ENCODE measurements around the gene RHO.
A peak's percentile ranks its signal among the peaks of the same experiment; 100 is the strongest.
"Not testable (repeated sequence)": the region's sequence is repeated elsewhere in the genome, so short reads cannot be mapped to it uniquely, and the experiment has no call there.

The RHO gene

DNA sequence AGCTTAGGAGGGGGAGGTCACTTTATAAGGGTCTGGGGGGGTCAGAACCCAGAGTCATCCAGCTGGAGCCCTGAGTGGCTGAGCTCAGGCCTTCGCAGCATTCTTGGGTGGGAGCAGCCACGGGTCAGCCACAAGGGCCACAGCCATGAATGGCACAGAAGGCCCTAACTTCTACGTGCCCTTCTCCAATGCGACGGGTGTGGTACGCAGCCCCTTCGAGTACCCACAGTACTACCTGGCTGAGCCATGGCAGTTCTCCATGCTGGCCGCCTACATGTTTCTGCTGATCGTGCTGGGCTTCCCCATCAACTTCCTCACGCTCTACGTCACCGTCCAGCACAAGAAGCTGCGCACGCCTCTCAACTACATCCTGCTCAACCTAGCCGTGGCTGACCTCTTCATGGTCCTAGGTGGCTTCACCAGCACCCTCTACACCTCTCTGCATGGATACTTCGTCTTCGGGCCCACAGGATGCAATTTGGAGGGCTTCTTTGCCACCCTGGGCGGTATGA, at the start of gene RHO:
RHO (plus strand) TSS at position 51 of the 512 bp plus-strand sequence; CDS start at position 146, 95 bp downstream.
- no peak for DNase-seq

GRCh38 chr3:129481225-129481765, 47.1 kb upstream of the RHO start:
- DNase-seq, result not testable (repeated sequence)

GRCh38 chr3:129481766-129482332, 46.6 kb upstream of the RHO start:
- DNase-seq, result no peak

GRCh38 chr3:129482721-129483120, 45.7 kb upstream of the RHO start:
- no peak for DNase-seq

GRCh38 chr3:129483870-129484269, 44.6 kb upstream of the RHO start:
- no peak for DNase-seq

- DNase-seq, result not testable (repeated sequence)
Measured at GRCh38 chr3:129485146-129485545, 43.3 kb upstream of the RHO start.

DNA sequence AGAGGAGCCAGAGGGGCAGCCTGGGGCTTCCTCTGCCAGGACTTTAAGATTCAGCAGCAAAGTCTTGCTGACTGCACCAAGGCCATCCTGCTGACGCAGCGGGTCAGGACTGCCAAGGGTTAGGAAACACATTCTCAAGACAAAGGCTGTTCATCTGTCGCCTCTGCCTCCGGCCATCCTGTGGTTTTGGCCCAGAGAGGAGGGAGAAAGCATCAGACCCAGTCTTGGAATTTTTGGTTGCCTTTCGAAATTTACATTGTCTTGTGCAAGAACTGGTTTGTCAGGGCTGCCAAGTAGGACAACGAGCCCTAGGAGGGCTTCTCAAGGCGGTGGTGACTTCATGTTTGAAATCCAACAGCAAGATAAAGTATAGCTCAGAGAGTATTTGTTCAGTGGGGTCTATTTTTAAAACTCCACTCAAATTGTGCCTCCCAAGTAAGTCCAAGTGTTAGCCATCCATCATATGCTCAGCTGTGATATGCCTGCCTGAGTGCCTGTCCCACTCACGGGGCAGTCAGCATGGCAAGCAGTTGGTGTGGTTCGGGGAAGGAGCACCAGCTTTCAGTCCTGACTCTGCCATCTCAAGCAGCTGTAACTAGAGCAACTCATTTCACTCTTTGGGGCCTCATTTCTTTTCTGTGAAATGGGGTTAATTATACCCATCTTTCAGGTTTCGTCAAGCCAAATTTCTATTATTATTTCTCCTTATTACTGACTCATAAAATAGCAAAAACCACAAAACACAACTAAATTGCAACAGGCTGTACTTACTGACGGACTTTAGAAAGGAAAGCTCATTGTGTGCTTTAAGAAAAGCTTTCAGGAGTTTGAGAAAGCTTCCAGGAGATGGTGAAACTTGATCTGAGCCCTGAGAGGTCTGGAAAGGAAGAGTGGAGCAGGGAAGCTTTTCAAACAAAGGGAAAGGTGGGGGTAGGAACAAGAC, 42.4 kb upstream of the RHO start:
- DNase-seq, result no peak

- no peak for DNase-seq
Measured at GRCh38 chr3:129486664-129487035, 41.8 kb upstream of the RHO start.

DNA sequence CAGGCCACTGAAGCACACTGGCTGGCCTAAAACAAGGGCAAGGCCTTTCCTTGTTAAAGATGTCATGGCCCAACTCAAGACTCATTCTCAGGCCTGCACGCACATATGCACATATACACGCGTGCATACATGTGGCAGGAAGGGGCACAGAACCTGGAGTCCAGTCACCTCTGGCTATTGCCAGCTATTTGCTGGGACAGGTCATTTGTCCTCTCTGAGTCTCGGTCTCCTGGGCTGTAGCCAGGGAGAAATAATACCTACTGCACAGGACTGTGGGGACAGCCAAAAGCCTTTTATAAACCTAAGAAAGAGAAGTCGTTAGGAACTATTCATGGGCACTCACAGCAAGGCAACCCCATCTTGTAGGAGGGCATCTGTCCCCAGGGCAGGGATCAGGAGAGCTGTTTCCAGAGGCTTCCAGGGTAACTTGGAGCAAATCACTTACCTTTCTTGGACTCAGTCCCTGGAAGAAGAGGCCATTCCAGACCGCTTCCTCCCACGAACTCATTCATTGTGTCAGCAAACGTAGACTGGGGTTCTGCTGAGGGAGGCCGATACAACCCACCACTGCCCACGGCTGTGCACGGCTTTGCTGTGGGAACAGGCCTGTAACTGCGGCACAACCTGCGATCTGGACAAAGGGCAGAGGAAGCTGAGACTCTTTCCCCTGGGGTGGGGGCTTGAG, 41.1 kb upstream of the RHO start:
- DNase-seq, result no peak

DNA sequence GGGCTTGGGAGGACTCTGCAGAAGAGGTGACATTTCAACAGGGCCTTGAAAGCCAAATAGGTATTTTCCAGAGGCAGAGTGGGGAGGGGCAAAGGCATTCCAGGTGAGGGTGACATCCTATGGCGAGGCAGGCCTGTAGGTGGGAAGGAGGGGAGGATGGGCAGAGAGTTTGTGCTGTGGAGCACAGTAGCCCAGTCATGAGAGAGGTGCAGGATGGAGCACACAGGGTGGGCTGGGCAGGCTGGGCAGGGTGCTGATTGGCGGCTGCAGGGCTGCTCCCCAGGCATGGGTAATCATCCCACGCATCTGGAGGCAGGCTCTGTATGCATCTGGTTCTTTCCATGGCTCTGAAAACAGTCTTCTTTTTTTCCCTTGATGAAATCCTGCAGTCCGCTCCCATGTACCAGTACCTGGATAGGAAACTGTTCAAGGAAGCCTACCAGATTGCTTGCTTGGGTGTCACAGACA, 40.5 kb upstream of the RHO start:
- not testable (repeated sequence) for DNase-seq

DNA sequence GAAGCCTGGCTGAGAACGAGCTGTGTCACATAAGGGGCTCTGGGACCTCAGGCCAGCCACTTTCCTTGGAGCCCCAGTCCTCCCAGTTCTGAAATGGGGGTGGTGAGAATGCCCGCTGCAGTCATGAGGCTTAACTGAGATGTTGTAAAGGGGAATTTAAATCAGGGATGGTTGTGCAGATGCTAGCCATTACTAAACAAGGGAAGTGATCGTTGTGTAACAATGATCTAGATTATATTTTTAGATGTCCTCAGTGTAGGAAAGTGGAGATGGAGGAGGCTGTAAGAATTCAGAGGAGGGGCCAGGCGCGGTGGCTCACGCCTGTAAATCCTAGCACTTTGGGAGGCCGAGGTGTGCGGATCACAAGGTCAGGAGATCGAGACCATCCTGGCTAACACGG, 39.2 kb upstream of the RHO start:
- DNase-seq, result not testable (repeated sequence)

DNA sequence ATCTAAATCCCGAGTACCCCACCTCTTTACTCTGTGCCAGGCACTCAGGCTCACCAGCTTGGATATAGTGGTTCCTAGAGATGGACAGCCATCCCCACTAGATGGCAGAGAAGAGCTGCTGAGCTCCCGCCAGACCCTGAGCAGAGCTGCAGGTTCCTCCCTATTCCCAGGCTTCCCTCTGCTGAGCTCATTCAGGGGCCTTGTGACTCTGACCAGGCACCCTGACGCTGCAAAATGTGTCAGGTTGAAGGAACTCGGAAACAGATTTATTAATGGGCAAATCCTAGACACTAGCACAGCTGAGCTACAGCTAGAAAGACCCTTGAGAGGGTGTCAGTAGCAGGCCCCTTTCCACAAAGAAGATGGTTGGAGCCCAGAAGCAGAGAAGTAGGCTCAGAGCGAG, 38.2 kb upstream of the RHO start:
- DNase-seq, result peak; percentile 51

DNA sequence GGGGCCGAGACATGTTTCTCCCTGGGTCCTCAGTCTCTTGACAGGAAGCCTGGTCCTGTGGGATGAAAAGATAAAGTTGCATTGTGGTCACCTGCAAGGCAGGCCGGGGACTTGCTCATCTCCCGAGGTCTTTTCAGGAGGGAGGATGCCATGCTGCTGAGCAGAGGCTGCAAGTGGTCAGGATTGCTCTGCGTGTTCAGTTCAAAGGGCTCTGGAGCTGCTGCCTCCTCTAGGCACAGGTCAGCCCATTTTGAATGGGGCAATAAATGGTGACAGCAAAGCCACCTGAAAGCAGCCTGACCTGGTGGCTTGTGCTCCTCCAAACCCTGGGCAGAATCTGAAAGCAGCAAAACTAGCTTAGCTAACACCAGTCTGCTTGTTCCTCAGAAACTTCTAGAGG, 37.4 kb upstream of the RHO start:
- not testable (repeated sequence) for DNase-seq

GRCh38 chr3:129491794-129492193, 36.6 kb upstream of the RHO start:
- DNase-seq, result no peak

DNA sequence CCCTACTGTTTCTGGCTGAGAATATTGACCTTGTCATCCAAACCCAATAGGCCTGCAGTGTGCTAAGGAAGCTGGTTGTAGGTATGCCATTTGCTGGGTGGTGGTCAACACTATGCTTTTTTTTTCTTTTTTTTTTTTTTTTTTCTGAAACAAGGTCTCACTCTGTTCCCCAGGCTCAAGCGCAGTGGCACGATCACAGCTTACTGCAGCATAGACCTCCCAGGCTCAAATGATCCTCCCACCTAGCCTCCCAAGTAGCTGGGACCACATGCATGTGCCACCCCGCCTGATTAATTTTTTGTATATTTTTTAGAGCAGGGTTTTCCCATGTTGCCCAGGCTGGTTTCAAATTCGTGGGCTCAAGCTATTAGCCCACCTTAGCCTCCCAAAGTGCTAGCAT, 35.7 kb upstream of the RHO start:
- DNase-seq, result no peak

GRCh38 chr3:129493206-129493605, 35.2 kb upstream of the RHO start:
- DNase-seq, result no peak

DNA sequence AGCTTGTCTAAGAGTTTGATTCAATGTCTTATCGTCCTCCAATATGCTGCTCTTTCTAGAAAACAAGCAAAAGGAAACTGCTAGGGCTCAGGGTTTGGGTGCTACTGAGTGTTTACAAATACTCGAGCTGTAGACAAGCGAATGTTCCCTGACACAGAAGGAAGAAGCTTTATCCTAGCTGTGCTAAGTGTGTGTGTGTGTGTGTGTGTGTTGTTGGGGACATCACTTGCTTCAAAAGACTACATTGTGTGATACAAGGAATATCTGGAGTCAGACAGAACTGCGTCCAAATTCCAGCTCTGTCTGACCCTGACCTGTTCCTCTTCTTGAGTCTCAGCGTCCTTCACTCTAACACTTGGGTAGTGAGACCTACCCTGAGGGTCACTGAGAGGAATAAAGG, 33.9 kb upstream of the RHO start:
- not testable (repeated sequence) for DNase-seq

GRCh38 chr3:129495006-129495639, 33.3 kb upstream of the RHO start:
- peak; percentile 24 for DNase-seq

DNA sequence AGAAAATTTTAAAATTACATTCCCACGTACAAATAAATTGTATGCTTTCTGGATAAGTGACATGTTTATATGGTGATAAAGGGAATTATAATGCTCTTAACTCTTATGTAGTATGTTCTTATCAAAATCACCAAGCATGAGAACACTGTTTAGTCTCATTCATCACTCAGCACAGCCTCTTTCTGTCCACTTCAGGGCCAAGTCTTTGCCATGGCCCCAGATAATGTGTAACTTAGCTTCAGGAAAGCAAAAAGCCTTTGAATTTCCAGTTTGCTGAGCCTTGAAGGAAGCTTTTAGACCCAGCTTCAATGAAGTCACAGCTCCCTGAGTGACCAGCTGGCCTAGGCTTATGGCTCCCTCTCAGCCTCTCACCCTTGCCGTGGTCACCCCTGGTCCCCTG, 30.6 kb upstream of the RHO start:
- not testable (repeated sequence) for DNase-seq

GRCh38 chr3:129498603-129499488, 29.6 kb upstream of the RHO start:
- DNase-seq, result not testable (repeated sequence)

DNA sequence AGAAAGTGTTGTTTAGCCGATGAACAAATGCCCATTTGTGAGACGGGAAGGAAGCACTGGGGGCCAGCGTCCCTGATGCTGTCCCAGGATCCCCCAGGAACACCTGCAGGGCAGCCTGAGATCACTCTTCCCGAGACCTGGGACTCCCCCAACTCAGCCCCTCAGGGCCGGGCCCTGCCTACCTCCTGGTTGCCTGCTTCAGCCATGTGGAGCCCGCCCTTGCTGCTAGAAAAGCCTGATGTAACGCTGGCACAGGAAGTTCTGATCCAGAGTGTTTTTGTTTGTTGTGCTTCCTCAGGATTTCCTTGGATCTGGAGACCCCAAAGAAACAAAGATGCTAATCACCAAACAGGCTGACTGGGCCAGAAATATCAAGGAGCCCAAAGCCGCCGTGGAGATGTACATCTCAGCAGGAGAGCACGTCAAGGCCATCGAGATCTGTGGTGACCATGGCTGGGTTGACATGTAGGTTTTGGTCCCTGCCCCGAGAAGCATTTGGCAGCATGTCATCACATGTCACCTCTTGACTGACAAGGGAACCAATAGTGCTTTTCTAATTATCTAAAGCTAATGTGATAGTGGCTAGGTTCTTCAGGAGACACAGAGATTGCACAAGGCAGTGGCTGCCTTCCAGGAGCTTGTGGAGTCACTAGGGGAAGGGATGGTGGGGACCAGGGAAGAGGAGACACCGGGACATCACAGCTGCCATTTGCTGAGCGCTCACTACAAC, 28.7 kb upstream of the RHO start:
- DNase-seq, result not testable (repeated sequence)

Data from NCI-H526 treated with DMSO at 0.1 percent for 48 hours (cell line).